Measurements from ENCODE around the gene ISL2. TPM values are rescaled to one million over a fixed set of nuclear protein-coding genes. Genes with fewer than 3 reads are reported as not detected.

ISL2 gene
- total RNA-seq, 1 donor from 2014 or later: not detected

GRCh38 chr15:76376816-76377215 is 40.2 kb downstream of the ISL2 start:
- H3K27ac ChIP-seq: no peak overlapping the region
- DNase-seq (ENCODE audit: low spot score in 2 of 2): no peak
- H3K36me3 ChIP-seq: peaks cover 9 to 22% of the 10 kb centered on the region in 2 donors
- no peaks in the 10 kb centered on the region for H3K9me3 ChIP-seq
- no peaks in the 10 kb centered on the region for H3K27me3 ChIP-seq
- no peaks in the 10 kb centered on the region for H3K4me1 ChIP-seq
- TF ChIP-seq CTCF (IDR thresholded peaks at IDR 0.05): no peak
- intact Hi-C loops (cut with DNase I): no loop called here
- no peak overlapping the region for H3K4me3 ChIP-seq

GRCh38 chr15:76377217-76377616 is 40.6 kb downstream of the ISL2 start:
- Histone ChIP-seq H3K4me3 (no peak overlapping the region), H3K27ac (no peak overlapping the region), H3K36me3 (peaks cover 6 to 22% of the 10 kb centered on the region in 2 donors), H3K4me1 (no peaks in the 10 kb centered on the region), H3K9me3 (no peaks in the 10 kb centered on the region), H3K27me3 (no peaks in the 10 kb centered on the region)
- DNase-seq (ENCODE audit: low spot score in 2 of 2): no peak
- intact Hi-C loops (cut with DNase I): no loop called here
- TF ChIP-seq CTCF (IDR thresholded peaks at IDR 0.05): no peak

GRCh38 chr15:76377751-76378150 is 41.2 kb downstream of the ISL2 start:
- Histone ChIP-seq H3K36me3 (peaks cover 5 to 22% of the 10 kb centered on the region in 2 donors), H3K9me3 (no peaks in the 10 kb centered on the region), H3K4me3 (no peak overlapping the region), H3K4me1 (no peaks in the 10 kb centered on the region), H3K27me3 (no peaks in the 10 kb centered on the region), H3K27ac (no peak overlapping the region)
- no peak for DNase-seq (ENCODE audit: low spot score in 2 of 2)
- intact Hi-C loops (cut with DNase I): no loop called here
- TF ChIP-seq CTCF (IDR thresholded peaks at IDR 0.05): no peak

- no peaks in the 10 kb centered on the region for H3K9me3 ChIP-seq
- no peak for TF ChIP-seq CTCF (IDR thresholded peaks at IDR 0.05)
- intact Hi-C loops (cut with DNase I): no loop called here
- no peak for DNase-seq (ENCODE audit: low spot score in 2 of 2)
- H3K27ac ChIP-seq: no peak overlapping the region
- no peaks in the 10 kb centered on the region for H3K27me3 ChIP-seq
- peaks cover 5 to 15% of the 10 kb centered on the region in 2 donors for H3K36me3 ChIP-seq
- no peaks in the 10 kb centered on the region for H3K4me1 ChIP-seq
- H3K4me3 ChIP-seq: no peak overlapping the region
Measured at GRCh38 chr15:76378691-76379090, 42.1 kb downstream of the ISL2 start.

- intact Hi-C loops (cut with DNase I): no loop called here
- no peak for TF ChIP-seq CTCF (IDR thresholded peaks at IDR 0.05)
- Histone ChIP-seq H3K27me3 (no peaks in the 10 kb centered on the region), H3K4me3 (no peak overlapping the region), H3K9me3 (no peaks in the 10 kb centered on the region), H3K4me1 (no peaks in the 10 kb centered on the region), H3K27ac (no peak overlapping the region), H3K36me3 (peaks cover 4 to 5% of the 10 kb centered on the region in 2 donors)
- no peak for DNase-seq (ENCODE audit: low spot score in 2 of 2)
Measured at GRCh38 chr15:76380249-76380648, 43.7 kb downstream of the ISL2 start.

GRCh38 chr15:76381366-76381765 is 44.8 kb downstream of the ISL2 start:
- Histone ChIP-seq H3K4me1 (no peaks in the 10 kb centered on the region), H3K9me3 (no peaks in the 10 kb centered on the region), H3K36me3 (peaks cover 0 to 4% of the 10 kb centered on the region in 2 donors), H3K27me3 (no peaks in the 10 kb centered on the region), H3K4me3 (no peak overlapping the region), H3K27ac (no peak overlapping the region)
- intact Hi-C loops (cut with DNase I): no loop called here
- TF ChIP-seq CTCF (IDR thresholded peaks at IDR 0.05): no peak
- no peak for DNase-seq (ENCODE audit: low spot score in 2 of 2)
